Kidney capillary endothelial cell (primary cell): ENCODE results near the gene FAM161B.
A peak's percentile ranks its signal among the peaks of the same experiment; 100 is the strongest.
"Not testable (repeated sequence)": the region's sequence is repeated elsewhere in the genome, so short reads cannot be mapped to it uniquely, and the experiment has no call there.

Experiments used
- DNase-seq: peaks from one replicate; pipeline ENCODE4 v3.0.0-alpha.2; 2018; ENCODE audit warnings: low spot score

The FAM161B gene, protein sequence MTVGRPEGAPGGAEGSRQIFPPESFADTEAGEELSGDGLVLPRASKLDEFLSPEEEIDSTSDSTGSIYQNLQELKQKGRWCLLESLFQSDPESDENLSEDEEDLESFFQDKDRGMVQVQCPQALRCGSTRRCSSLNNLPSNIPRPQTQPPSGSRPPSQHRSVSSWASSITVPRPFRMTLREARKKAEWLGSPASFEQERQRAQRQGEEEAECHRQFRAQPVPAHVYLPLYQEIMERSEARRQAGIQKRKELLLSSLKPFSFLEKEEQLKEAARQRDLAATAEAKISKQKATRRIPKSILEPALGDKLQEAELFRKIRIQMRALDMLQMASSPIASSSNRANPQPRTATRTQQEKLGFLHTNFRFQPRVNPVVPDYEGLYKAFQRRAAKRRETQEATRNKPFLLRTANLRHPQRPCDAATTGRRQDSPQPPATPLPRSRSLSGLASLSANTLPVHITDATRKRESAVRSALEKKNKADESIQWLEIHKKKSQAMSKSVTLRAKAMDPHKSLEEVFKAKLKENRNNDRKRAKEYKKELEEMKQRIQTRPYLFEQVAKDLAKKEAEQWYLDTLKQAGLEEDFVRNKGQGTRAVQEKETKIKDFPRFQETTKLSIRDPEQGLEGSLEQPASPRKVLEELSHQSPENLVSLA

DNA sequence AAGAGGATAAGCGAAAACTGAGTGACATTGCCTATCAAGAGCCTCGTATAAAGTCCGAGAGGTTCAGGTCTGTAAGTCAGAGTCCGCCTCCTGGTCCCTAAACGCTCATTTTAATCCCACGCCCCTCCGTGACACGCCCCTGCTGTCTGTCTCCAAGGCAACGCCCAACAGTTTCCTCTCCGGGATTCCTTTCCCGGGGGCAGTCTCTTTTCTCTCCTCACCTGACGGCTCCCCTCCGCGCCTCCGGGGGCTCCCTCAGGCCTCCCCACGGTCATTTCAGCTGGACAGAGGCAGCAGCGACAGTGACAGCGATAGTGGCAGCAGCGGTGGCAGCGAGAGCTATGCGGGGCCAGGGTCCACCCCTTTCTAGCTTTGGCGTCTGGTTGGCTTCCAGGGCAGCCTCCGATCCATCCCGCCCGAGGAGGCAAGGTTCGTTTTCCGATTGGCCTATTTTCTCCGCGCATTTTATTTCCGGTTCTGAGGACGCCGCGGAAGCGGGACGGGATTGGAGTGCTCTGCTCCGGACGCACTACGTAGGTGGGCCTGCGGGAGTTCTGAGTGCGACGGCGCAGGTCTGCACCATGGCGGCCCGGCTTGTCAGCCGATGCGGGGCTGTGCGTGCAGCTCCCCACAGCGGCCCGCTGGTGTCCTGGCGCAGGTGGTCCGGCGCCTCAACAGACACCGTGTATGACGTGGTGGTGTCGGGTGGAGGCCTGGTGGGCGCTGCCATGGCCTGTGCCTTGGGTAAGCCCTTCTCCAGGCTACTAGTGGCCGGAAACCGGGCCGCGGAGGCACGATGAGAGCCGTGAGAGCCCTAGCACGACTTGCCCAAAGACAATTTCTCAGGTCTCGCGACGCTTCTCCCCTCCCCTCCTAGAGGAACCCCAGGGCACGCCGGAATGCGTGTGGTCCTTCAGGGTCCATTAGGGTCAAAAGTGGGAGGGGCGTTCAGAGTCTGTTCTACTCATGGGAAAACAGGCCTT lies at the start of gene FAM161B, which contains the start of gene COQ6:
TSS of gene FAM161B (minus strand) at position 343 of the 983 bp plus-strand sequence. CDS start at position 275, 68 bp downstream.
TSS of gene COQ6 (plus strand) at position 551 of the 983 bp plus-strand sequence. CDS start at position 582, 31 bp downstream.
- DNase-seq, result peak; percentile 90

DNA sequence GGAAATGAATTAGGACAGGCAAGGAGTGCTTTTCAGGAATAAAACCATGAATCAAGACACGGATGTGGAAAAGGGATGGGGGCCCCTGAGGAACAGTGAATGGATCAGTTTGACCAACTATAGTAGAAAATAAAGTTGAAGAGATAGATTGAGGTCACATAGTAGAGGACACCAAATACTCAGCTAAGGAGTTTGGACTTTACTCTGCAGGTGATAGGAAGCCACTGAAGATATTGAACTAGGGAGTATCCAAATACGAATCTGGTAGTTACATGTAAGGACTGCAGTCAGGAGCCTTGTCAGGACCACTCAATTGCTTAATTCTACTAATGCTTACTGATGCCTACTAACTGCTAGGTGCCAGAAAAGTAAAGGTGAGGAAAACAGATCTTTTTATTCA lies 48.8 kb upstream of the FAM161B start:
- no peak for DNase-seq

DNA sequence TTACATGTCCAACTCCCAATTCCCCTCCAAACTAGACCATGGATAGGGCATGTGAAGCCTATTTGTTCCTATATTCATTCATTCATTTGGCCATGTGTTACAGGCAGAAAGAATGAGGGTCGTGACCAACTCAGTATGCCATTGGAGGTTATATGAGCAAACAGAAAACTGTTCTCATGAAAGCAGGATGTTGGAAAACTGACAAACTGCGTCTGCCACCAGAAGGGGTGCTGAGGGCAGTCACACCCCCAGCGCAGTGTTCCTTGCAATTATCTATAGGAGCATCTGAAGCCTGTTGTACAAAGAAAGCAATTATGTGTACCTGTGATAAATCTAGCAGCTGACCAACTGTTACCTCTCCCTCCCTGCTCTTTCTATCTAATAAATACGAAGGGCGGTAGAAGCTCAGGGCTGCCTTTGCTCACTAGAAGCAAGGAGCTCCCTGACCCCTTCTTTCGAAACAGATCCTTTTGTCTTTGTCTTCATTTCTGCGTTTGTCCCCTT lies 48.1 kb upstream of the FAM161B start:
- DNase-seq, result no peak

DNA sequence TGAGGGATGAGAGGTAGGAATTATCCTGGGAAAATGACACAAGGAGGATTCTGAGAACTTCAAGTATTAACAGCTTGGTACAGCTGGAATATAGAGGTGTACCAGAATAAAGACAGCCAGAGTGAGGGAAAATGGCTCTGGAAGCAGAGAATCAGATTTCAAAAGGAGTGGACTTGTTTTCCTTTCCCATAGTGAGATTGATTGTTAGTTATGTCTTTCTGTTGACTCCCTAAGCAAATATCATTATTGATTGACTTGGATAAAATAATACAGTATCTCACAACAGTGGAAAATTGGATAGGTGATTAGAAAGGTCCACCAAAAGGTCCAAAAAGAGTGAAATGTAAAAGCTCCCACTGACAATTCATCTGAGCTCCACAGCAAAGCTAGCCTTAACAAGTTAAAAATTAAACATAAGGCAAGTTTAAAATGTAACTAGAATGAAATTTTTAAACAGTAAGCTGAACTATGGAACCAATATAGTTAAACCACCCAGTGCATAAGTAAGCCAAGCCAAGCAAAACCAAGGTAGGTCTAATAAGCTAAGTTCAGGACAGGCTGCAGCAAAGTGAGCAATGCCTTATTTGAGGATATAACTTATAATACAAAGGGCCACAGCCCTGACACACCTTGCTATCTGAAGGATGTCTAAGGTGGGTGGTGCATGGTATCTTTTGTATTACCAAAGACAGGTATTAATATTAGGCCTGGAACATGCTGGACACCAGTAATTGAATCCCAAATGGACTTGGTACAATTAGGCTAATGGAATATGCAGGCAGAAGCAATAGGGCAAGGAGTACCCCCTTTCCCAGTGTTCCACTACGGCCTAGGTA lies 47.4 kb upstream of the FAM161B start:
- DNase-seq, result no peak

DNA sequence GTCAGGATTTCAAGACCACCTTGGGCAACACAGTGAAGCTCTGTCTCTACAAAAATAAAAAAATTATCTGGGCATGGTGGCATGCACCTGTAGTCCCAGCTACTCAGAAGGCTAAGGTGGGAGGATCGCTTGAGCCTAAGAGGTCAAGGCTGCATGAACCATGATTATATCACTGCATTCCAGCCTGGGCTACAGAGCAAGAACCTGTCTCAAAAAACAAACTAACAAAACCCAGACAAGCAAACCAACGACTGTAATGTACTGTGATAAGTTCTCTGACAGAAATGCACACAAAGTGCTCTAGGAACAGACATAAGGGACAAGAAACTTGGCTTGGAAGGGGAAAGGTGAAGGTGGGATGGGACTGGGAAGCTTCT lies 46.8 kb upstream of the FAM161B start:
- DNase-seq, result no peak

DNA sequence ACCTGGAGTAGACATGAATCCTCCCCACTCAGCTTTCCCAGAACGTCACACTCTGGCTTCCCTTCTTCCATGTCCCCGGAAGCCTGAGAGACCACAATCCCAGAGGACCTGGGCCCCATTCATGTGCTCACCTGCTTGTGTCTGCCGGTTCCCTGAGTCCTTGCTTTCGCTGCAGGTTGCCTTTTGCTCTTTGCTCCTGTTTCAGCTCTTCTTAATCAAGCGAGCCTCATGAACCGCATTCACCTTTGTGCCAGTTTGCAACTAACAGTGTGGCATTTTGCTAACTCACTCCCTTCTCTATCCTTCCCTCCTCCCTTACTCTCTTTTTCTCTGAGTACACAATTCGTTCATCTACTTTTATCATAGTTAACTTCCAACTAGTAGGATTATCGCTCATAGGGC lies 46.1 kb upstream of the FAM161B start:
- DNase-seq, result no peak

DNA sequence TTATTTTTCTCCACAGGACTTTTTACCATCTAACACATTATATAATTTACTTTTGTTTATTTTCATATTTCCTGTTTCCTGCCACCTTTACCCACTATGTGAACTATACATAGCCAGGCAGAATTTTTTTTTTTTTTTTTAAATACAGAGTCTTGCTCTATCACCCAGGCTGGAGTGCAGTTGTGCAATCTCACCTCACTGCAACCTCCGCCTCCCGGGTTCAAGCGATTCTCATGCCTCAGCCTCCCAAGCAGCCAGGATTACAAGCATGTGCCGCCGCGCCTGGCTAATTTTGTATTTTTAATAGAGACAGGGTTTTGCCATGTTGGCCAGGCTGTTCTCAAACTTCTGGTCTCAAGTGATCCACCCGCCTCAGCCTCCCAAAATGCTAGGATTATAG lies 45.0 kb upstream of the FAM161B start:
- DNase-seq, result not testable (repeated sequence)

DNA sequence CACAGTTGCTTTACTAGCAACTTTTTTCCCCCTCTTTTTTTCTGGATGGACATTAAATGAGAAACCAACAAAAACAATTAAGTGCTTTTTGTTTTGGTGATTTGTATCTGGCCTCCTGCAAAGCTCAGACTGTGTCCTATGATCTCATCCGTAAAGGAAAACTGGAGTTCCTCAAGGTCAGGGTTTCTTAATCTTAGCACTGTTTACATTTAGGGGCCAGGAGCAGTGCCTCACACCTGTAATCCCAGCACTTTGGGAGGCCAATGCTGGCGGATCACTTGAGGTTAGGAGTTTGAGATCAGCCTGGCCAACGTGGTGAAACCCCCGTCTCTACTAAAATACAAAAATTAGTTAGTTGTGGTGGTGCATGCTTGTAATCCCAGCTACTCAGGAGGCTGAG lies 41.2 kb upstream of the FAM161B start:
- no peak for DNase-seq

DNA sequence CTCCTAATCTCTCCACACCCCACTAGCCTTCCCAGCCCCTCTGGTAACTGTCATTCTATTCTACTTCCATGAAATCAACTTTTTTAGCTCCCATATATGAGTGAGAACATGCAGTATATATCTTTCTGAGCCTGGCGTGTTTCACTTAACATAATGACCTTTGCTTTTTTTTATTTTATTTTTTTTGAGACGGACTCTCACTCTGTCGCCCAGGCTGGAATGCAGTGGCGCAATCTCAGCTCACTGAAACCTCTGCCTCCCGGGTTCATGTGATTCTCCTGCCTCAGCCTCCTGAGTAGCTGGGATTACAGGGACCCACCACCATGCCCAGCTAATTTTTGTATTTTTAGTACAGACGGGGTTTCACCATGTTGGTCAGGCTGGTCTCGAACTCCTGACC lies 38.8 kb upstream of the FAM161B start:
- not testable (repeated sequence) for DNase-seq

DNA sequence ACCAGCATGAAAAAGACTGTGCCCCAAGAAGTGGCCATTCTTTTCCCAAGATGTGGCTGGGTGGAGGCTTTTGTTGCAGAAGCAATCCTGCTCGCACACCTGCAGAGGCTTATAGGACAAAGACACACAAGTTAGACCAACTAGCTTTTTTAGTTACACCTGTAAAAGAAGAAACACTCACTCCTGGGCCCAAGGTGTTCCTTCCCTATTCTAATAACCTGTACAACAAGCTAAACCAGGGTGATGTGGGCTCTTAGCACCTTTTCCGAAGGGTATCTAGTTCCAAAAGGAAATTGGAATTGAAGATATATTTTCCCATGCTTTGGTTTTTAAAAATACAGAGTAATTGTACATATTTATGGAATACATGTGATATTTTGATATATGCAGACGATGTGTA lies 38.2 kb upstream of the FAM161B start:
- DNase-seq, result no peak

DNA sequence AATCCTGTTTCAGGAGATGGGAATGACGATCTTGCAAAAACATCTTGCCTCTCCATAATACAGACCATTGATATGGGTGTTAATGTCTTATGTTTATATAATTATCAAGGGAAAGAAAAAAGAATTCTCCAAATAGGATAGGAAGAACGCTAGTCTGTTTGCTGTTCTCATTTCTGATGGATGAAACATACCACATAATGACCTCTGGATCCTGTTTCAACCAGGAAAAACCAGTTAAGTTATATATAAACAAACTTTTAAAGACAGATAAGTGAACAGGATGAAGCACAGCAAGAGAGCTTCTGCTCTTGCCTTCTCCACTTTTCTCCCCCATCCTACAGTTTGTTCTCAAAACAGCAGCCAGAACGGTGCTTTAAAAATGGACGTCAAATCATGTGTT lies 28.0 kb upstream of the FAM161B start:
- no peak for DNase-seq

DNA sequence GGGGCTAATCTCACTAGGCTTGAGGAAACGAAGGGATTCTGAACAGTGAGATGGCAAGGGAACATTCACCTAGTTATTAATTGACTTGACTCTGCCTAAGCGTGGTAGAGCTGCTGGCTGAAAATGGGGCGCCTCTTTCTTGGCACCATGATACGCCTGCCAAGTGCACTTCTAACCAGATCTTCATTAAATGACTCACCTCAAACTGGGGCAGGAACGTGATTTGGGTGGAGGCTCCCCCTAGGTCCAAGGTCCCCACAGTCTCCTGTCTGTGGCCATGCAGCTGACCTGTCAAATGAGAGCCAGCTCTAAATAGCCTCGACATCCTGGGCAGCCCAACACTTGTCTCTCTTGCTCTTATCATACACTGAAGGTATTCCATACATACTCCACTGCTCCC lies 26.2 kb upstream of the FAM161B start:
- no peak for DNase-seq

DNA sequence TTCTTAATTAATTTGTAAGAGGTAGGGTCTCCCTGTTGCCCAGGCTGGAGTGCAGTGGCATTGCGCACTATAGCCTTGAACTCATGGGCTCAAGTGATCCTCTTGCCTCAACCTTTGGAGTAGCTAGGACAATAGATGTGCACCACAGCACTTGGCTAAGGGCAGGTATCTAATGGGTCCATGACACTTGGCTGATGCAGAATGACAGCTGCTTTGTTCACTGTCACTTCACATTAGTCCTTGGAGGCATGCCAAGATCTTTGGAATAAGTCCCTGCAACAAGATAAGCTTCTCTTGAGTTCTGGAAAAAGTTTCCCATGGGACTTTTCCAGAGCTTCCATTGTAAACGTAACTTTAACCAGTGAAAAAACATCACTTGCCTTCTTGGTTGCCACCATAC lies 23.6 kb upstream of the FAM161B start:
- DNase-seq, result no peak

DNA sequence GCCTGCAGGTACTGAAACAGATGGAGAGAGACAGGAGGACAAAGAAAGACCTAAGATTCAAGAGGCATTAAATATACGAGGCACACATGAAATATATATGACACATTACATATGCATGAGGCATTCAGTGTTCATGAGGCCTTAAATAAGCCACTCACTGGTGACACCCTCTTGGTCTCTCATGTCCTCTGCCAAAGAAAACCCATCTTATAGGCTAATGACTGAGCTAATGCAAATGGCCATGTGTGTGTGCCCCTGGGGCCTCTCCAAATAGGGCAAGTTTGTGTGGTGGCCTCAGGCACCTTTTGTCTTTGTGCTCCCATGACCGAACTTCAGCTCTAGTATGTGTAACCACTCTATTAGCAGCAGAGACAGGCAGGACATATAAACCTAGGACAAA lies 19.0 kb upstream of the FAM161B start:
- no peak for DNase-seq

DNA sequence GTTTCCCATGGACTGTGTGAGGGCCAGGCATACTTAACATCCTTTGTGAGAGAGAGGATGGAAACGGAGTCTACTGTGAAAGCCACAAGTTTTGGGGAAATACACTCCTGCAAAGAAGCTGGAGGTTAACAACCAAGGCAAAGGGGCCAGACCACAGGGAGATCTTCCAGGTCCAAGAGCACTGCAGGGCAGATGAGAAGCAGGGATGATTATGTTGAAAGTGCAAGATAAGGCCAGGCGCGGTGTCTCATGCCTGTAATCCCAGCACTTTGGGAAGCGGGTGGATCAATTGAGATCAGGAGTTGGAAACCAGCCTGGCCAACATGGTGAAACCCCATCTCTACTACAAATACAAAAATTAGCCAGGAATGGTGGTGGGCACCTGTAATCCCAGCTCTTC lies 15.3 kb upstream of the FAM161B start:
- no peak for DNase-seq

DNA sequence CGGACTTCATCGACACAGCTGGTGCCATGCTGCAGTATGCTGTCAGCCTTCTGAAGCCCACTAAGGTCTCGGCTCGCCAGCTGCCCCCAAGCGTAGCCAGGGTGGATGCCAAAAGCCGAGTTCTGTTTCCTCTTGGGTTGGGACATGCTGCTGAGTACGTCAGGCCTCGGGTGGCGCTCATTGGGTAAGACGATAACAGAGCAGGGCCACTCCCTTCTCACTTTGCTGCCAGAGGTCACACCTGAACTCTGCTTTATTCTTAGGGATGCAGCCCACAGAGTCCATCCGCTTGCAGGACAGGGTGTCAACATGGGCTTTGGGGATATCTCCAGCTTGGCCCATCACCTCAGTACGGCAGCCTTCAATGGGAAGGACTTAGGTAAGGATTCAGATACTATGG lies 11.3 kb upstream of the FAM161B start:
- no peak for DNase-seq

DNA sequence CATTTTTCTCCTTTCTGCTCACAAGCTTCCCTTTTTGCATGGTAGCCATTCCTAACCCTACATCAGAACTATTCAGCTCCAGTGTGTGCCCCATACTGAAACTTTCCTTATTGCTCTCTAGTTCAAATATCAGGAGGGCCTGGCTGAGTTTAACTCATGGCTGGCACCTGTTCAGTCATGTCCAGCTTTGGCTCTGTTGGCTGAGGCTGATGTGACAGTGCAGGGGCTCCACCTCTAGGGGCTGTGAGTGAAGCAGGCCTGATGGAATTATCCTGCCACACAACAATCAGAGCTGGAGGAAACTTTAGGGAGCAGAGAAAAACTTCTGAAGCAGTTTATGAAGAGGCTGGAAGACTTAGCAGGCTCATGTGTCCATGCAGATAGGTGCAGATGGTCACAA lies 8.7 kb upstream of the FAM161B start:
- no peak for DNase-seq

DNA sequence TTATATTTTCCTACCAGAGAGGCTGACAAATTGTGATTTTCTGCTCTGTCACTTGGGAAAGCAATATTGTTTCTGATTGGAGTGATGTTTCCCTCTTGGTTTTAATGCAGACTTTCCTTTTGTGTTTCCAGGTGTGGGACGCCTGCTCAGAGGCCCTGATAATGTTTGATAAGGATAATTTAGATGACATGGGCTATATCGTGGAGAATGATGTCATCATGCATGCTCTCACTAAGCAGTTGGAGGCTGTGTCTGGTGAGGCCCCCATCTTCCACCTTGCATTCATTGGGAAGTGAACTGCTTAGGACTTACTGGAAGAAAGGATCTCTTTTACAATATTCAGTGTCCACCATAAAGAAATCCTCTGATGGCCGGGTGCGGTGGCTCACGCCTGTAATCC lies 5.8 kb upstream of the FAM161B start:
- DNase-seq, result no peak

DNA sequence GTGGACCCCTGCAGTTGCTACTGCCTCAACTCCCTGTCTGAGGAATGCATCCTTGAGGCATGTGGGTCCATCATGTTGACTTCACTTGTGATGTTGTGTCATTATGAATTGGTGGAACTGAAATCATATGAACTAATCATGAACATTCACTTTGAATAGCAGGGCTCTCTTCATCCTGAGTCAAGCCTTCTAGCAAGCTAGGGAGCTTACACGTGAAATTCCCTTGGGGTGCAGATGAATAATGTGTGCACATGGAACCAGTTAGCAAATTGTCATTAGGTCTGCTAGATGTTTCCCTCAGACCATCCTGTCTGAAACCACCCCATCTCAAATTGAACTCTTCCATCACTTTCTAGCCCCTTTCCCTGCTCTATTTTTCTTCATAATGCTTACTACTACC lies 3.8 kb upstream of the FAM161B start:
- DNase-seq, result no peak

DNA sequence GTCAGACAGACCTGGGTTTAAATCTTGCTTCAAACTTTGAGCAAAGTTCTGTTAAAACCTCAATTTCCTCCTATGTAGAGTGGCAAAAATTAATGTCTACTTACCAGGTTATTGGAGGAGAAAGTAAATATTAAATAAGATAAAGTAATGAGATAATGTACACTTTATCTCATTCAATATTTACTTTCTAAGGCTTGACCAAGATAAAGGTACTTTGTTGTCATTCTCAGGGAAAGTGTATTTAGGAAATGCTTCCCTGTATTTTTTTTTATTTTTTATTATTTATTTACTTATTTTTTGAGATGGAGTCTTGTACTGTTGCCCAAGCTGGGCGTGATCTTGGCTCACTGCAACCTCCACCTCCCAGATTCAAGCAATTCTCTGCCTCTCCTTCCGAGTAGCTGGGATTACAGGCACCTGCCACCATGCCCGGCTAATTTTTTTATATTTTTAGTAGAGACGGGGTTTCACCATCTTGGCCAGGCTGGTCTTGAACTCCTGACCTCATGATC lies 4.7 kb downstream of the FAM161B start:
- no peak for DNase-seq
